SK-N-SH treated with all-trans-retinoic acid at 6 μM for 48 hours (cell line): ENCODE data around the gene B3GNT7.

Source experiments
- ARNTL ChIP-seq: fragments of 450-650 bp; formaldehyde crosslinking; IDR thresholded peaks from 2 replicates; pipeline ENCODE4 v1.5.0; 2020; ENCODE audit warnings: low read depth, mild to moderate bottlenecking, moderate library complexity, borderline replicate concordance
- BACH2 ChIP-seq: fragments of 250-450 bp; sonication (Bioruptor Pico); IDR thresholded peaks from 2 replicates; pipeline ENCODE4 v1.9.0; 2021; ENCODE audit warnings: mild to moderate bottlenecking, borderline replicate concordance
- CREB5 ChIP-seq: fragments of 250-450 bp; sonication (Bioruptor Pico); IDR thresholded peaks from 2 replicates; pipeline ENCODE4 v1.5.1; 2020; ENCODE audit warnings: low read depth, mild to moderate bottlenecking, moderate library complexity
- ISL1 ChIP-seq: fragments of 250-450 bp; sonication (Bioruptor Pico); IDR thresholded peaks from 2 replicates; pipeline ENCODE4 v2.1.2; 2022; ENCODE audit warnings: mild to moderate bottlenecking, moderate library complexity
- RARB ChIP-seq: fragments of 250-450 bp; sonication (Bioruptor Pico); IDR thresholded peaks from 2 replicates; pipeline ENCODE4 v1.8.0; 2021; ENCODE audit warnings: mild to moderate bottlenecking, moderate library complexity
- SNAI2 ChIP-seq: fragments of 250-450 bp; sonication (Bioruptor Pico); IDR thresholded peaks from 2 replicates; pipeline ENCODE4 v1.5.0; 2020; ENCODE audit warnings: mild to moderate bottlenecking, moderate library complexity
- TSHZ2 ChIP-seq: fragments of 250-450 bp; sonication (Bioruptor Pico); IDR thresholded peaks from 2 replicates; pipeline ENCODE4 v1.5.0; 2020; ENCODE audit warnings: mild to moderate bottlenecking, moderate library complexity
- ZC3H10 ChIP-seq: fragments of 250-450 bp; sonication (Bioruptor Pico); IDR thresholded peaks from 2 replicates; pipeline ENCODE4 v1.5.1; 2021; ENCODE audit warnings: mild to moderate bottlenecking, moderate library complexity
- ZFP3 ChIP-seq: fragments of 250-450 bp; sonication (Bioruptor Pico); IDR thresholded peaks from 2 replicates; pipeline ENCODE4 v1.5.0; 2020; ENCODE audit warnings: mild to moderate bottlenecking, moderate library complexity
- ZFP30 ChIP-seq: fragments of 450-650 bp; formaldehyde crosslinking; IDR thresholded peaks from 2 replicates; pipeline ENCODE4 v1.5.0; 2022; ENCODE audit warnings: mild to moderate bottlenecking, moderate library complexity
- TF ChIP-seq, protein P1 (sequence below): fragments of 250-450 bp; sonication (Bioruptor Pico); IDR thresholded peaks from 2 replicates; pipeline ENCODE4 v1.5.1; 2021; ENCODE audit warnings: mild to moderate bottlenecking, moderate library complexity
- TF ChIP-seq, protein P2 (sequence below): fragments of 250-450 bp; sonication (Bioruptor Pico); IDR thresholded peaks from 2 replicates; pipeline ENCODE4 v1.8.0; 2020; ENCODE audit warnings: mild to moderate bottlenecking, moderate library complexity, borderline replicate concordance

GRCh38 chr2:231355508-231356465 is 39.7 kb upstream of the B3GNT7 start:
- TF ChIP-seq ISL1, result no peak
- no peak for TF ChIP-seq ZFP30 (CRISPR knock-in tag)
- TF ChIP-seq CREB5 (CRISPR knock-in tag), result no peak
- no peak for TF ChIP-seq RARB (CRISPR knock-in tag)
- TF ChIP-seq ARNTL (CRISPR knock-in tag), result no peak
- TF ChIP-seq ZFP3 (CRISPR knock-in tag), result no peak
- no peak for TF ChIP-seq SNAI2 (CRISPR knock-in tag)
- no peak for TF ChIP-seq ZC3H10
- no peak for TF ChIP-seq BACH2 (CRISPR knock-in tag)
- TF ChIP-seq, protein P1, sequence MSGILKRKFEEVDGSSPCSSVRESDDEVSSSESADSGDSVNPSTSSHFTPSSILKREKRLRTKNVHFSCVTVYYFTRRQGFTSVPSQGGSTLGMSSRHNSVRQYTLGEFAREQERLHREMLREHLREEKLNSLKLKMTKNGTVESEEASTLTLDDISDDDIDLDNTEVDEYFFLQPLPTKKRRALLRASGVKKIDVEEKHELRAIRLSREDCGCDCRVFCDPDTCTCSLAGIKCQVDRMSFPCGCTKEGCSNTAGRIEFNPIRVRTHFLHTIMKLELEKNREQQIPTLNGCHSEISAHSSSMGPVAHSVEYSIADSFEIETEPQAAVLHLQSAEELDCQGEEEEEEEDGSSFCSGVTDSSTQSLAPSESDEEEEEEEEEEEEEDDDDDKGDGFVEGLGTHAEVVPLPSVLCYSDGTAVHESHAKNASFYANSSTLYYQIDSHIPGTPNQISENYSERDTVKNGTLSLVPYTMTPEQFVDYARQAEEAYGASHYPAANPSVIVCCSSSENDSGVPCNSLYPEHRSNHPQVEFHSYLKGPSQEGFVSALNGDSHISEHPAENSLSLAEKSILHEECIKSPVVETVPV (CRISPR knock-in tag), result no peak
- TF ChIP-seq, protein P2, sequence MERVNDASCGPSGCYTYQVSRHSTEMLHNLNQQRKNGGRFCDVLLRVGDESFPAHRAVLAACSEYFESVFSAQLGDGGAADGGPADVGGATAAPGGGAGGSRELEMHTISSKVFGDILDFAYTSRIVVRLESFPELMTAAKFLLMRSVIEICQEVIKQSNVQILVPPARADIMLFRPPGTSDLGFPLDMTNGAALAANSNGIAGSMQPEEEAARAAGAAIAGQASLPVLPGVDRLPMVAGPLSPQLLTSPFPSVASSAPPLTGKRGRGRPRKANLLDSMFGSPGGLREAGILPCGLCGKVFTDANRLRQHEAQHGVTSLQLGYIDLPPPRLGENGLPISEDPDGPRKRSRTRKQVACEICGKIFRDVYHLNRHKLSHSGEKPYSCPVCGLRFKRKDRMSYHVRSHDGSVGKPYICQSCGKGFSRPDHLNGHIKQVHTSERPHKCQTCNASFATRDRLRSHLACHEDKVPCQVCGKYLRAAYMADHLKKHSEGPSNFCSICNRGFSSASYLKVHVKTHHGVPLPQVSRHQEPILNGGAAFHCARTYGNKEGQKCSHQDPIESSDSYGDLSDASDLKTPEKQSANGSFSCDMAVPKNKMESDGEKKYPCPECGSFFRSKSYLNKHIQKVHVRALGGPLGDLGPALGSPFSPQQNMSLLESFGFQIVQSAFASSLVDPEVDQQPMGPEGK (CRISPR knock-in tag), result no peak
- TF ChIP-seq TSHZ2 (CRISPR knock-in tag), result no peak
